ENCODE results near the gene CAMK2A.

DNA sequence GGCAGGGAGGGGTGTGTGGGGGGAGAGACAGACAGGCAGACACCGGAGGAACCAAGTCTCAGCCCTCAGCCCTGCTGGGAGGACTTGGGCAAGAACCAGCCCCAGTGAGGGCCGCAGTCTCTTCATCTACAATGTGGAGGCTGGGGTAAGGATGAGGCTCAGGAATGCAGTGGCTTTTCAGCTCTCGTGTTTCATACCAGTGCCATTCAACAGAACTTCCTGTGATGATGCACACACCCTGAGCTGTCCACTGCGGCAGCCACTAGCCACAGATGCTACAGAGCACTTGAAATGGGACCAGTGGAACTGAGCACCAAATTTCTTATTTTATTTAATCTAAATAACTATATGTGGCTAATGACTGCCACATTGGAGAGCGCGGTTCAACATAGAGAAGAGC, 10.7 kb downstream of the CAMK2A start:
- no peak for TF ChIP-seq POLR2A (IDR thresholded peaks at IDR 0.05)
- TF ChIP-seq, protein P1, sequence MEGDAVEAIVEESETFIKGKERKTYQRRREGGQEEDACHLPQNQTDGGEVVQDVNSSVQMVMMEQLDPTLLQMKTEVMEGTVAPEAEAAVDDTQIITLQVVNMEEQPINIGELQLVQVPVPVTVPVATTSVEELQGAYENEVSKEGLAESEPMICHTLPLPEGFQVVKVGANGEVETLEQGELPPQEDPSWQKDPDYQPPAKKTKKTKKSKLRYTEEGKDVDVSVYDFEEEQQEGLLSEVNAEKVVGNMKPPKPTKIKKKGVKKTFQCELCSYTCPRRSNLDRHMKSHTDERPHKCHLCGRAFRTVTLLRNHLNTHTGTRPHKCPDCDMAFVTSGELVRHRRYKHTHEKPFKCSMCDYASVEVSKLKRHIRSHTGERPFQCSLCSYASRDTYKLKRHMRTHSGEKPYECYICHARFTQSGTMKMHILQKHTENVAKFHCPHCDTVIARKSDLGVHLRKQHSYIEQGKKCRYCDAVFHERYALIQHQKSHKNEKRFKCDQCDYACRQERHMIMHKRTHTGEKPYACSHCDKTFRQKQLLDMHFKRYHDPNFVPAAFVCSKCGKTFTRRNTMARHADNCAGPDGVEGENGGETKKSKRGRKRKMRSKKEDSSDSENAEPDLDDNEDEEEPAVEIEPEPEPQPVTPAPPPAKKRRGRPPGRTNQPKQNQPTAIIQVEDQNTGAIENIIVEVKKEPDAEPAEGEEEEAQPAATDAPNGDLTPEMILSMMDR (IDR thresholded peaks at IDR 0.05) = no peak
